ENCODE measurements around the gene ABCA13. TPM values are rescaled to one million over a fixed set of nuclear protein-coding genes. Genes with fewer than 3 reads are reported as not detected.

The ABCA13 gene, protein sequence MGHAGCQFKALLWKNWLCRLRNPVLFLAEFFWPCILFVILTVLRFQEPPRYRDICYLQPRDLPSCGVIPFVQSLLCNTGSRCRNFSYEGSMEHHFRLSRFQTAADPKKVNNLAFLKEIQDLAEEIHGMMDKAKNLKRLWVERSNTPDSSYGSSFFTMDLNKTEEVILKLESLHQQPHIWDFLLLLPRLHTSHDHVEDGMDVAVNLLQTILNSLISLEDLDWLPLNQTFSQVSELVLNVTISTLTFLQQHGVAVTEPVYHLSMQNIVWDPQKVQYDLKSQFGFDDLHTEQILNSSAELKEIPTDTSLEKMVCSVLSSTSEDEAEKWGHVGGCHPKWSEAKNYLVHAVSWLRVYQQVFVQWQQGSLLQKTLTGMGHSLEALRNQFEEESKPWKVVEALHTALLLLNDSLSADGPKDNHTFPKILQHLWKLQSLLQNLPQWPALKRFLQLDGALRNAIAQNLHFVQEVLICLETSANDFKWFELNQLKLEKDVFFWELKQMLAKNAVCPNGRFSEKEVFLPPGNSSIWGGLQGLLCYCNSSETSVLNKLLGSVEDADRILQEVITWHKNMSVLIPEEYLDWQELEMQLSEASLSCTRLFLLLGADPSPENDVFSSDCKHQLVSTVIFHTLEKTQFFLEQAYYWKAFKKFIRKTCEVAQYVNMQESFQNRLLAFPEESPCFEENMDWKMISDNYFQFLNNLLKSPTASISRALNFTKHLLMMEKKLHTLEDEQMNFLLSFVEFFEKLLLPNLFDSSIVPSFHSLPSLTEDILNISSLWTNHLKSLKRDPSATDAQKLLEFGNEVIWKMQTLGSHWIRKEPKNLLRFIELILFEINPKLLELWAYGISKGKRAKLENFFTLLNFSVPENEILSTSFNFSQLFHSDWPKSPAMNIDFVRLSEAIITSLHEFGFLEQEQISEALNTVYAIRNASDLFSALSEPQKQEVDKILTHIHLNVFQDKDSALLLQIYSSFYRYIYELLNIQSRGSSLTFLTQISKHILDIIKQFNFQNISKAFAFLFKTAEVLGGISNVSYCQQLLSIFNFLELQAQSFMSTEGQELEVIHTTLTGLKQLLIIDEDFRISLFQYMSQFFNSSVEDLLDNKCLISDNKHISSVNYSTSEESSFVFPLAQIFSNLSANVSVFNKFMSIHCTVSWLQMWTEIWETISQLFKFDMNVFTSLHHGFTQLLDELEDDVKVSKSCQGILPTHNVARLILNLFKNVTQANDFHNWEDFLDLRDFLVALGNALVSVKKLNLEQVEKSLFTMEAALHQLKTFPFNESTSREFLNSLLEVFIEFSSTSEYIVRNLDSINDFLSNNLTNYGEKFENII (N-terminal part only)
- total RNA-seq (2012; rRNA removed) = under 0.01 TPM in 2 replicates
- polyA plus RNA-seq (2012; rRNA removed) = 0.04 and 0.07 TPM in 2 replicates
- polyA plus RNA-seq (2012; cell fraction: cytosol; rRNA removed) = 0.01 and 0.02 TPM in 2 replicates
- polyA plus RNA-seq (2012; cell fraction: nucleus; rRNA removed; ENCODE audit: low replicate concordance) = 0.01 and 0.06 TPM in 2 replicates
- Bru-seq, nascent RNA = percentile 2 among the genes with signal in this experiment
- percentile 1 among the genes with signal in this experiment for BruChase-seq, experiment 1, labeled RNA remaining after a 6-hour chase
- BruChase-seq, experiment 2, labeled RNA remaining after a 2-hour chase = percentile 1 among the genes with signal in this experiment
- long read RNA-seq = 0 reads

DNA sequence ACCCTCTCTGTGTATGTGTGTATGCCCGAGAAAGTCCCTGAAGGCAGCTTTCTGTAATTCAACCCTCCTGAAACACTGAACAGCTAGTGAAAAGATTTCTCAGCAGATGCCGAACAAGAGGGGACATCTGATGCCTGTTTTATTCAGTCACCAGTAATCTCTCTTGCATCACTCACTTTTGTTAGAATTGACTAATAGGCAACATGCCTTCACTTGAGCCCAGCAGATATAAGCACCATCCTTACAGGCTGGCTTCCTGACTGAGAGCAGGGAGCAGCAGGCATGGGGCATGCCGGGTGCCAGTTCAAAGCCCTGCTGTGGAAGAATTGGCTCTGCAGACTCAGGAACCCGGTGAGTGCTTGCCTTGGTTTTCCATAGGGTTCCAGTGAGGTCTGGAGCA, at the start of gene ABCA13:
ABCA13 (plus strand) TSS at position 257 of the 400 bp plus-strand sequence; CDS start at position 283, 26 bp downstream.
- no peak within 1 kb of the TSS for H4K8ac ChIP-seq (ENCODE audit: low read depth in 2 of 2, low read length in 2 of 2)

More for the DNA sequence above, at the start of gene ABCA13:
- CTCF ChIA-PET = no interaction called here
- peak within 1 kb of the TSS; percentile 48 for H2AFZ ChIP-seq (replicated peaks; ENCODE audit: low read length, poor library complexity)
- no peak within 1 kb of the TSS for H3K56ac ChIP-seq (ENCODE audit: extremely low read depth, insufficient read depth, low read length)
- no peak within 1 kb of the TSS for H3K4me3 ChIP-seq (ENCODE audit: insufficient read depth, low read depth, low read length)
- POLR2A ChIA-PET (ENCODE audit: unreplicated experiment) = no interaction called here
- H4K20me1 ChIP-seq (ENCODE audit: insufficient read depth, low read length) = no peaks in the 10 kb centered on the region
- BruUV-seq (replicated peaks) = no TSS peak
- H3K4ac ChIP-seq (ENCODE audit: low read depth, low read length) = no peak within 1 kb of the TSS
- H3K9ac ChIP-seq (ENCODE audit: low read depth, low read length) = no peak within 1 kb of the TSS
- TF ChIP-seq, protein P1, sequence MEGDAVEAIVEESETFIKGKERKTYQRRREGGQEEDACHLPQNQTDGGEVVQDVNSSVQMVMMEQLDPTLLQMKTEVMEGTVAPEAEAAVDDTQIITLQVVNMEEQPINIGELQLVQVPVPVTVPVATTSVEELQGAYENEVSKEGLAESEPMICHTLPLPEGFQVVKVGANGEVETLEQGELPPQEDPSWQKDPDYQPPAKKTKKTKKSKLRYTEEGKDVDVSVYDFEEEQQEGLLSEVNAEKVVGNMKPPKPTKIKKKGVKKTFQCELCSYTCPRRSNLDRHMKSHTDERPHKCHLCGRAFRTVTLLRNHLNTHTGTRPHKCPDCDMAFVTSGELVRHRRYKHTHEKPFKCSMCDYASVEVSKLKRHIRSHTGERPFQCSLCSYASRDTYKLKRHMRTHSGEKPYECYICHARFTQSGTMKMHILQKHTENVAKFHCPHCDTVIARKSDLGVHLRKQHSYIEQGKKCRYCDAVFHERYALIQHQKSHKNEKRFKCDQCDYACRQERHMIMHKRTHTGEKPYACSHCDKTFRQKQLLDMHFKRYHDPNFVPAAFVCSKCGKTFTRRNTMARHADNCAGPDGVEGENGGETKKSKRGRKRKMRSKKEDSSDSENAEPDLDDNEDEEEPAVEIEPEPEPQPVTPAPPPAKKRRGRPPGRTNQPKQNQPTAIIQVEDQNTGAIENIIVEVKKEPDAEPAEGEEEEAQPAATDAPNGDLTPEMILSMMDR (conservative IDR thresholded peaks at IDR 0.05; ENCODE audit: low read depth, low read length) = no peak
- TF ChIP-seq CEBPB (IDR thresholded peaks at IDR 0.05; ENCODE audit: low read depth, low read length) = peak; percentile 62
- no peaks in the 10 kb centered on the region for H3K79me1 ChIP-seq (ENCODE audit: low read depth in 1 of 2, low read length in 2 of 2)
- H4K91ac ChIP-seq (ENCODE audit: insufficient read depth, low read depth, low read length) = no peak within 1 kb of the TSS
- H2AK9ac ChIP-seq (replicated peaks; ENCODE audit: low read depth, low read length, poor library complexity) = no peak within 1 kb of the TSS
- DNase-seq (peak; percentile 43), ATAC-seq (ENCODE audit: low read depth) (peak; percentile 14; the same call in 1 of the 2 replicates)
- no peaks in the 10 kb centered on the region for H3K9me1 ChIP-seq (ENCODE audit: insufficient read depth, low read length)
- no peaks in the 10 kb centered on the region for H3K27me3 ChIP-seq (ENCODE audit: control insufficient read depth, insufficient read depth, low read length)
- H2BK15ac ChIP-seq (ENCODE audit: low read depth, low read length) = no peak within 1 kb of the TSS
- no peak within 1 kb of the TSS for H2BK120ac ChIP-seq (ENCODE audit: low read depth, low read length)
- no peak within 1 kb of the TSS for H2BK20ac ChIP-seq (ENCODE audit: low read depth, low read length)
- H3K27ac ChIP-seq (ENCODE audit: insufficient read depth, low read length) = no peak within 1 kb of the TSS
- peaks cover 3% of the 10 kb centered on the region; the same call in 1 of the 2 replicates for H3K4me1 ChIP-seq (ENCODE audit: control insufficient read depth, insufficient read depth, low read length)
- H3K18ac ChIP-seq (ENCODE audit: low read depth, low read length) = no peak within 1 kb of the TSS
- intact Hi-C loops (cut with micrococcal nuclease) = loop anchor here (5.0 kb wide), 1 partner anchor 96 kb away; no protein-coding TSS in a partner anchor
- dilution Hi-C loops (cut with HindIII; ENCODE audit: low sequenced_read_pairs, unreplicated experiment) = no loop called here
- 60% methylated on average over 1 of the region's 4 CpGs; no CpG with 5 or more reads in 1 of the 2 experiments for WGBS, 2 experiments (ENCODE audit: extremely low coverage in 2 of 2, insufficient read length in 1 of 2)
- H3K9me3 ChIP-seq (ENCODE audit: control insufficient read depth, insufficient read depth, low read length) = no peaks in the 10 kb centered on the region
- no peak within 1 kb of the TSS for H3K14ac ChIP-seq (replicated peaks; ENCODE audit: low read depth, low read length)
- no peak within 1 kb of the TSS for H2BK5ac ChIP-seq (ENCODE audit: low read depth, low read length, poor library complexity, severe bottlenecking)
- no peak within 1 kb of the TSS for H3K23ac ChIP-seq (ENCODE audit: low read depth, low read length)
- H4K5ac ChIP-seq (ENCODE audit: low read depth, low read length) = no peak within 1 kb of the TSS
- H3K4me2 ChIP-seq (ENCODE audit: low read depth, low read length) = no peak within 1 kb of the TSS
- no peaks in the 10 kb centered on the region for H3K36me3 ChIP-seq (ENCODE audit: control insufficient read depth, insufficient read depth, low read length)
- peak within 1 kb of the TSS; percentile 4; the same call in 1 of the 2 replicates for H2AK5ac ChIP-seq (ENCODE audit: low read depth, low read length)
- in situ Hi-C loops (cut with MboI; ENCODE audit: low sequenced_read_pairs) = no loop called here
